HepG2 (cell line): ENCODE data around the gene PRKCD. TPM values are rescaled to one million over a fixed set of nuclear protein-coding genes. Genes with fewer than 3 reads are reported as not detected.

Experiments
- ATM ChIP-seq: fragments of 450-650 bp; IDR thresholded peaks from 2 replicates; pipeline ENCODE4 v1.7.1; 2017; ENCODE audit warnings: mild to moderate bottlenecking, borderline replicate concordance
- CREB1 ChIP-seq, 2 experiments: fragments of 450-650 bp in 1 of 2; IDR thresholded peaks; 2 replicates each; pipeline ENCODE4 v1.6.1; 2016 to 2017; ENCODE audit warnings: control low read depth in 1 of 2, mild to moderate bottlenecking in 1 of 2, missing compliant biosample characterization in 1 of 2, missing genetic modification characterization in 1 of 2
- CTCF ChIP-seq: sonication (generic); formaldehyde crosslinking; IDR thresholded peaks from 2 replicates; pipeline ENCODE4 v1.5.0; 2020; ENCODE audit warnings: mild to moderate bottlenecking, missing genetic modification reagents, moderate library complexity
- HNF1B ChIP-seq: sonication (generic); formaldehyde crosslinking; IDR thresholded peaks from 2 replicates; pipeline ENCODE4 v1.5.1; 2020; ENCODE audit warnings: mild to moderate bottlenecking, moderate library complexity, missing genetic modification reagents
- KAT8 ChIP-seq: IDR thresholded peaks from 2 replicates; pipeline ENCODE4 v1.6.1; 2016; ENCODE audit warnings: missing genetic modification reagents, missing compliant biosample characterization
- MATR3 ChIP-seq: sonication (generic); formaldehyde crosslinking; IDR thresholded peaks from 2 replicates; pipeline ENCODE4 v1.4.0; 2020; ENCODE audit warnings: missing genetic modification reagents
- THAP11 ChIP-seq: IDR thresholded peaks from 2 replicates; pipeline ENCODE4 v1.6.1; 2016; ENCODE audit warnings: missing biosample characterization, missing genetic modification reagents
- YEATS2 ChIP-seq: sonication (generic); formaldehyde crosslinking; IDR thresholded peaks from 2 replicates; pipeline ENCODE4 v1.4.0; 2020; ENCODE audit warnings: missing genetic modification reagents, borderline replicate concordance
- ZFX ChIP-seq: sonication (generic); formaldehyde crosslinking; IDR thresholded peaks from 2 replicates; pipeline ENCODE4 v1.4.0; 2020; ENCODE audit warnings: mild to moderate bottlenecking, low read depth, missing genetic modification reagents, moderate library complexity
- ZNF263 ChIP-seq: sonication (generic); formaldehyde crosslinking; IDR thresholded peaks from 2 replicates; pipeline ENCODE4 v1.4.0; 2020; ENCODE audit warnings: missing genetic modification reagents
- ZNF724P ChIP-seq: sonication (generic); formaldehyde crosslinking; IDR thresholded peaks from 2 replicates; pipeline ENCODE4 v1.8.0; 2022; ENCODE audit warnings: missing genetic modification reagents, borderline replicate concordance
- polyA plus RNA-seq, 8 experiments: library from polyadenylated mRNA; depleted of rRNA in 3 of 8; stranded (reverse) in 7 of 8; unstranded in 1 of 8; fragments of >200 nt; fragmentation: Illumina TruSeq in 4 of 8; extraction: Trizol in 4 of 8; gene quantifications; 2 replicates each; pipeline versions ENCODE4 v1.2.1 to v1.2.3, GENCODE V29; 2011 to 2016; ENCODE audit warnings: low read depth in 4 of 8, missing spikeins in 1 of 8, mixed read lengths in 1 of 8; ENCODE audit not compliant: insufficient read depth in 1 of 8
- total RNA-seq, 5 experiments: library from RNA; depleted of rRNA; stranded (reverse); fragments of >200 nt; fragmentation: Illumina TruSeq; extraction: Trizol; gene quantifications; 2 replicates each; pipeline ENCODE4 v1.2.3, GENCODE V29; 2016; ENCODE audit warnings: low read depth in 1 of 5

The PRKCD gene
- total and polyA plus RNA-seq, 2 of the 13 experiments (the other 11 are each of a cell fraction or from before 2014, with no cell fraction given): 1.6 to 40.7 TPM

- TF ChIP-seq CREB1 (IDR thresholded peaks at IDR 0.05) (peak; percentile 55), CREB1 (CRISPR knock-in tag; IDR thresholded peaks at IDR 0.05) (no peak), CTCF (CRISPR knock-in tag) (peak; percentile 95), ZNF724P (CRISPR knock-in tag) (no peak), HNF1B (CRISPR knock-in tag) (peak; percentile 35; the same call in 1 of the 2 replicates), ZFX (peak; percentile 43; the same call in 1 of the 2 replicates), ZNF263 (0 out of 2 replicates have a peak, but pooled peaks have one; percentile 40), MATR3 (CRISPR knock-in tag) (no peak), ATM (no peak), THAP11 (CRISPR knock-in tag) (peak; percentile 39; the same call in 1 of the 2 replicates), YEATS2 (CRISPR knock-in tag) (peak; percentile 19; the same call in 1 of the 2 replicates), KAT8 (CRISPR knock-in tag) (peak; percentile 30; the same call in 1 of the 2 replicates)
These were observed 47.0 kb upstream of the PRKCD start (continued) for GRCh38 chr3:53114011-53114400.
